Activated B cell treated with CpG ODN at 0.5 μM for 24 hours (primary cell): ENCODE results near the gene MAST2. TPM values are rescaled to one million over a fixed set of nuclear protein-coding genes. Genes with fewer than 3 reads are reported as not detected.

Source experiments
- ATAC-seq: fragments of 200-7000 bp; cut with Tn5 transposase; one replicate; pipeline ENCODE4 v1.10.0; 2021; ENCODE audit warnings: low read depth, mild to moderate bottlenecking, moderate library complexity
- CTCF ChIA-PET: fragments of 350-600 bp; sonication (Branson Sonifier 250); formaldehyde crosslinking; loops from one replicate; lab custom pipeline; 2021; ENCODE audit warnings: antibody characterized with exemption; lab: Charles Lee
- POLR2A ChIA-PET: fragments of 350-600 bp; sonication (Branson Sonifier 250); formaldehyde crosslinking; loops from one replicate; lab custom pipeline; 2021; ENCODE audit warnings: antibody characterized with exemption; lab: Charles Lee
- DNase-seq: peaks from one replicate; pipeline ENCODE4 v3.0.0; 2022
- H3K27ac Mint-ChIP-seq: one replicate; pipeline ENCODE4 v1.8.0; 2020; ENCODE audit warnings: mixed read lengths
- H3K27me3 Mint-ChIP-seq: one replicate; pipeline ENCODE4 v1.8.0; 2021; ENCODE audit warnings: mixed read lengths
- H3K36me3 Mint-ChIP-seq: one replicate; pipeline ENCODE4 v1.8.0; 2021; ENCODE audit warnings: low read depth, mixed read lengths
- H3K4me1 Mint-ChIP-seq: one replicate; pipeline ENCODE4 v1.8.0; 2021; ENCODE audit warnings: mixed read lengths
- H3K4me3 Mint-ChIP-seq: one replicate; pipeline ENCODE4 v1.8.0; 2020; ENCODE audit warnings: mild to moderate bottlenecking, mixed read lengths
- H3K9me3 Mint-ChIP-seq: one replicate; pipeline ENCODE4 v1.8.0; 2020; ENCODE audit warnings: mixed read lengths
- CTCF ChIP-seq: fragments of 200-600 bp; IDR thresholded peaks from one replicate; pipeline ENCODE4 v1.8.0; 2022; ENCODE audit warnings: antibody characterized with exemption, mild to moderate bottlenecking
- intact Hi-C: fragments of 100-400 bp; cut with micrococcal nuclease; formaldehyde crosslinking; loops from one replicate; pipeline ENCODE4 v1.15.1; 2024
- total RNA-seq: library from RNA; stranded (reverse); gene quantifications from 2 replicates; pipeline ENCODE4 v1.2.3, GENCODE V29; 2022

MAST2 gene
- total RNA-seq, 1 donor from 2014 or later = 20.9 TPM

- H3K4me3 Mint-ChIP-seq = no peak overlapping the region
- TF ChIP-seq CTCF = no peak
- no peaks in the 10 kb centered on the region for H3K27me3 Mint-ChIP-seq
- H3K4me1 Mint-ChIP-seq = peaks cover 9% of the 10 kb centered on the region
- no peak for DNase-seq
- ChIA-PET POLR2A (no interaction called here), CTCF (no interaction called here)
- H3K27ac Mint-ChIP-seq = no peak overlapping the region
- no peak for ATAC-seq
- intact Hi-C loops = no loop called here
- no peaks in the 10 kb centered on the region for H3K36me3 Mint-ChIP-seq
- no peaks in the 10 kb centered on the region for H3K9me3 Mint-ChIP-seq
Measured at GRCh38 chr1:46070164-46070814, 266.9 kb downstream of the MAST2 start.

- Mint-ChIP-seq H3K4me1 (no peaks in the 10 kb centered on the region), H3K9me3 (no peaks in the 10 kb centered on the region), H3K36me3 (no peaks in the 10 kb centered on the region), H3K27me3 (no peaks in the 10 kb centered on the region), H3K27ac (no peak overlapping the region), H3K4me3 (no peak overlapping the region)
- ChIA-PET CTCF (no interaction called here), POLR2A (no interaction called here)
- no peak for ATAC-seq
- intact Hi-C loops = no loop called here
- DNase-seq = no peak
- TF ChIP-seq CTCF = no peak
Measured at GRCh38 chr1:46072975-46073374, 269.6 kb downstream of the MAST2 start.

- H3K4me1 Mint-ChIP-seq = no peaks in the 10 kb centered on the region
- POLR2A ChIA-PET = no interaction called here
- DNase-seq (no peak), ATAC-seq (no peak)
- H3K9me3 Mint-ChIP-seq = no peaks in the 10 kb centered on the region
- H3K27me3 Mint-ChIP-seq = no peaks in the 10 kb centered on the region
- no peak overlapping the region for H3K27ac Mint-ChIP-seq
- CTCF ChIA-PET = no interaction called here
- TF ChIP-seq CTCF = no peak
- intact Hi-C loops = no loop called here
- no peaks in the 10 kb centered on the region for H3K36me3 Mint-ChIP-seq
- H3K4me3 Mint-ChIP-seq = no peak overlapping the region
Measured at GRCh38 chr1:46076343-46076742, 272.9 kb downstream of the MAST2 start.

- CTCF ChIA-PET = no interaction called here
- Mint-ChIP-seq H3K9me3 (no peaks in the 10 kb centered on the region), H3K4me1 (no peaks in the 10 kb centered on the region), H3K27me3 (no peaks in the 10 kb centered on the region), H3K36me3 (no peaks in the 10 kb centered on the region), H3K27ac (no peak overlapping the region), H3K4me3 (no peak overlapping the region)
- DNase-seq (no peak), ATAC-seq (no peak)
- TF ChIP-seq CTCF = no peak
- intact Hi-C loops = no loop called here
- POLR2A ChIA-PET = no interaction called here
Measured at GRCh38 chr1:46077644-46078043, 274.2 kb downstream of the MAST2 start.

- POLR2A ChIA-PET = no interaction called here
- Mint-ChIP-seq H3K9me3 (no peaks in the 10 kb centered on the region), H3K36me3 (no peaks in the 10 kb centered on the region), H3K27me3 (no peaks in the 10 kb centered on the region), H3K4me3 (no peak overlapping the region), H3K27ac (no peak overlapping the region), H3K4me1 (no peaks in the 10 kb centered on the region)
- intact Hi-C loops = no loop called here
- ATAC-seq = no peak
- CTCF ChIA-PET = no interaction called here
- TF ChIP-seq CTCF = no peak
- no peak for DNase-seq
Measured at GRCh38 chr1:46080257-46080656, 276.8 kb downstream of the MAST2 start.
